SK-N-SH (cell line): Measurements from ENCODE around the gene ALB. TPM values are rescaled to one million over a fixed set of nuclear protein-coding genes. Genes with fewer than 3 reads are reported as not detected.

ENCODE experiments used
- CTCF ChIA-PET: fragments of 300-600, 350-600 bp; formaldehyde crosslinking; extraction: SDS; loops from one replicate; lab custom pipeline; 2021; lab: Yijun Ruan, JAX
- POLR2A ChIA-PET: fragments of 350-600 bp; sonication (Branson Sonifier 250); formaldehyde crosslinking; extraction: SDS; loops from one replicate; lab custom pipeline; 2020; ENCODE audit warnings: antibody characterized with exemption, inconsistent platforms; lab: Yijun Ruan, JAX
- DNase-seq: peaks from one replicate; pipeline ENCODE4 v3.0.0; 2012
- H2AFZ ChIP-seq: fragments of 200-600 bp; sonication (generic); 2 replicates; pipeline ENCODE4 v1.8.1; 2016; ENCODE audit warnings: antibody characterized with exemption, mild to moderate bottlenecking, low read depth
- H3F3A ChIP-seq: fragments of 200-600 bp; sonication (generic); replicated peaks from 2 replicates; pipeline ENCODE3; 2016; ENCODE audit warnings: antibody characterized with exemption, mild to moderate bottlenecking; ENCODE audit not compliant: insufficient read depth
- H3K27ac ChIP-seq, 2 experiments: fragments of 200-500 bp in 1 of 2; fragments of 200-600 bp in 1 of 2; sonication (Bioruptor generic) in 1 of 2; sonication (generic), shearing (Covaris generic) in 1 of 2; 2 replicates each; pipeline versions ENCODE4 v1.5.1 to v1.6.1; 2014 to 2016; ENCODE audit warnings: low read depth in 2 of 2, inconsistent platforms in 1 of 2, low read length in 1 of 2, mild to moderate bottlenecking in 1 of 2, mixed read lengths in 1 of 2
- H3K27me3 ChIP-seq: fragments of 200-600 bp; sonication (generic), shearing (Covaris generic); 2 replicates; pipeline ENCODE4 v1.6.1; 2016; ENCODE audit warnings: mixed run types; ENCODE audit not compliant: insufficient read depth
- H3K36me3 ChIP-seq, 2 experiments: fragments of 200-500 bp in 1 of 2; fragments of 200-600 bp in 1 of 2; sonication (Bioruptor generic) in 1 of 2; sonication (generic) in 1 of 2; replicated peaks in 1 of 2; 2 replicates each; pipeline versions ENCODE3 to v1.5.1; 2014 to 2016; ENCODE audit warnings: low read length in 1 of 2, mild to moderate bottlenecking in 1 of 2; ENCODE audit not compliant: insufficient read depth in 2 of 2, control insufficient read depth in 1 of 2
- H3K4me1 ChIP-seq, 2 experiments: fragments of 200-500 bp in 1 of 2; fragments of 200-600 bp in 1 of 2; sonication (Bioruptor generic) in 1 of 2; sonication (generic), shearing (Covaris generic) in 1 of 2; 2 replicates each; pipeline versions ENCODE4 v1.5.1 to v1.6.1; 2014 to 2016; ENCODE audit warnings: low read depth in 1 of 2, low read length in 1 of 2, mixed run types in 1 of 2; ENCODE audit not compliant: insufficient read depth in 2 of 2, control insufficient read depth in 1 of 2
- H3K4me2 ChIP-seq: fragments of 200-600 bp; sonication (generic), shearing (Covaris generic); 2 replicates; pipeline ENCODE4 v1.6.1; 2017; ENCODE audit warnings: mixed run types
- H3K4me3 ChIP-seq, 2 experiments: fragments of 200-500 bp in 1 of 2; fragments of 200-600 bp in 1 of 2; sonication (Bioruptor generic) in 1 of 2; sonication (generic), shearing (Covaris generic) in 1 of 2; 2 replicates each; pipeline versions ENCODE4 v1.5.1 to v1.8.1; 2014 to 2016; ENCODE audit warnings: low read depth in 2 of 2, inconsistent platforms in 1 of 2, low read length in 1 of 2, mild to moderate bottlenecking in 1 of 2, mixed read lengths in 1 of 2, moderate library complexity in 1 of 2
- H3K79me2 ChIP-seq: fragments of 200-600 bp; sonication (generic); 2 replicates; pipeline ENCODE4 v1.8.1; 2017; ENCODE audit warnings: mild to moderate bottlenecking; ENCODE audit not compliant: insufficient read depth
- H3K9ac ChIP-seq: fragments of 200-600 bp; sonication (generic); 2 replicates; pipeline ENCODE4 v1.6.1; 2017; ENCODE audit warnings: mixed run types
- H3K9me2 ChIP-seq: fragments of 200-600 bp; sonication (generic); 2 replicates; pipeline ENCODE4 v1.6.1; 2017; ENCODE audit warnings: mixed run types
- H3K9me3 ChIP-seq: fragments of 200-600 bp; sonication (generic); 2 replicates; pipeline ENCODE4 v1.6.1; 2017; ENCODE audit warnings: mixed run types, mild to moderate bottlenecking, moderate library complexity
- H4K20me1 ChIP-seq: fragments of 200-600 bp; sonication (generic); 2 replicates; pipeline ENCODE4 v1.6.1; 2017; ENCODE audit warnings: mild to moderate bottlenecking, mixed run types; ENCODE audit not compliant: insufficient read depth
- CHD2 ChIP-seq: fragments of 150-350 bp; IDR thresholded peaks from 2 replicates; pipeline ENCODE4 v1.6.1; 2018; ENCODE audit warnings: low read length; ENCODE audit not compliant: partially characterized antibody
- EP300 ChIP-seq, 2 experiments: IDR thresholded peaks; 2 replicates each; pipeline versions ENCODE4 v1.4.0 to v1.6.1; 2012; ENCODE audit warnings: borderline replicate concordance in 1 of 2, low read depth in 1 of 2, low read length in 1 of 2
- FOSL2 ChIP-seq: IDR thresholded peaks from 2 replicates; pipeline ENCODE4 v1.4.0; 2012; ENCODE audit warnings: low read depth, mild to moderate bottlenecking, moderate library complexity, borderline replicate concordance
- FOXJ3 ChIP-seq: sonication (generic); formaldehyde crosslinking; IDR thresholded peaks from 2 replicates; pipeline ENCODE4 v1.5.1; 2020; ENCODE audit warnings: mild to moderate bottlenecking, missing genetic modification reagents
- FOXM1 ChIP-seq: IDR thresholded peaks from 2 replicates; pipeline ENCODE4 v1.4.0; 2012; ENCODE audit warnings: low read depth, mild to moderate bottlenecking
- GATA2 ChIP-seq: sonication (generic); formaldehyde crosslinking; IDR thresholded peaks from 2 replicates; pipeline ENCODE4 v1.5.0; 2020; ENCODE audit warnings: mild to moderate bottlenecking, missing genetic modification reagents
- NFIC ChIP-seq: IDR thresholded peaks from 2 replicates; pipeline ENCODE4 v1.4.0; 2012; ENCODE audit warnings: borderline replicate concordance
- POLR2AphosphoS5 ChIP-seq: IDR thresholded peaks from 2 replicates; pipeline ENCODE4 v1.6.1; 2012; ENCODE audit warnings: low read depth, low read length
- RAD21 ChIP-seq: IDR thresholded peaks from 2 replicates; pipeline ENCODE4 v1.6.1; 2012; ENCODE audit warnings: mild to moderate bottlenecking, low read length
- RCOR1 ChIP-seq: fragments of 150-350 bp; IDR thresholded peaks from 2 replicates; pipeline ENCODE4 v1.6.1; 2017; ENCODE audit warnings: antibody characterized with exemption, low read length
- RFX5 ChIP-seq: IDR thresholded peaks from 2 replicates; pipeline ENCODE4 v1.6.1; 2012; ENCODE audit warnings: mild to moderate bottlenecking, improper control_type of control experiment, low read length
- RXRA ChIP-seq: IDR thresholded peaks from 2 replicates; pipeline ENCODE4 v1.4.0; 2012; ENCODE audit warnings: low read depth, mild to moderate bottlenecking, borderline replicate concordance
- SIN3A ChIP-seq: IDR thresholded peaks from 2 replicates; pipeline ENCODE4 v1.6.1; 2012; ENCODE audit warnings: low read depth, mild to moderate bottlenecking, low read length, moderate library complexity, borderline replicate concordance
- TCF12 ChIP-seq: IDR thresholded peaks from 2 replicates; pipeline ENCODE4 v1.4.0; 2012
- WGBS: methylation state at CpG from one replicate; pipeline ENCODE4 v1.1.6; 2017; ENCODE audit warnings: low lambda C conversion rate; 5-methylcytosine and 5-hydroxymethylcytosine counted together
- polyA plus RNA-seq, 3 experiments: library from polyadenylated mRNA; depleted of rRNA; stranded (reverse); fragments of >200 nt; gene quantifications; 2 replicates each; pipeline ENCODE4 v1.2.3, GENCODE V29; 2012
- TF ChIP-seq, protein P1 (sequence below): fragments of 200-600 bp; sonication (generic); IDR thresholded peaks from 2 replicates; pipeline ENCODE4 v1.6.1; 2017; ENCODE audit warnings: antibody characterized with exemption, mild to moderate bottlenecking, moderate library complexity
- TF ChIP-seq, protein P2 (sequence below): IDR thresholded peaks from 2 replicates; pipeline ENCODE4 v1.6.1; 2012; ENCODE audit warnings: mild to moderate bottlenecking, low read depth, low read length, moderate library complexity
- TF ChIP-seq, protein P3 (sequence below): IDR thresholded peaks from 2 replicates; pipeline ENCODE4 v1.4.0; 2012; ENCODE audit warnings: low read depth, borderline replicate concordance

ALB gene
- polyA plus RNA-seq, 1 of the 3 experiments (the other 2 are of a cell fraction): not detected

DNA sequence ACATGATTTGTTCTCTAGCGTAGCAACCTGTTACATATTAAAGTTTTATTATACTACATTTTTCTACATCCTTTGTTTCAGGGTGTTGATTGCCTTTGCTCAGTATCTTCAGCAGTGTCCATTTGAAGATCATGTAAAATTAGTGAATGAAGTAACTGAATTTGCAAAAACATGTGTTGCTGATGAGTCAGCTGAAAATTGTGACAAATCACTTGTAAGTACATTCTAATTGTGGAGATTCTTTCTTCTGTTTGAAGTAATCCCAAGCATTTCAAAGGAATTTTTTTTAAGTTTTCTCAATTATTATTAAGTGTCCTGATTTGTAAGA, 2.4 kb downstream of the ALB start:
- H3K27me3 ChIP-seq: peaks cover 10% of the 10 kb centered on the region; the same call in 1 of the 2 replicates
- H3K9me2 ChIP-seq: no peaks in the 10 kb centered on the region
- H3K4me3 ChIP-seq: no peak overlapping the region
- H2AFZ ChIP-seq: no peak overlapping the region
- H3K36me3 ChIP-seq: no peaks in the 10 kb centered on the region
- H3K4me1 ChIP-seq: no peaks in the 10 kb centered on the region
- WGBS: 96% methylated on average over 1 of the region's 1 CpG
- no peak for TF ChIP-seq GATA2
- no peak for TF ChIP-seq RXRA
- TF ChIP-seq RFX5: no peak
- TF ChIP-seq, protein P1, sequence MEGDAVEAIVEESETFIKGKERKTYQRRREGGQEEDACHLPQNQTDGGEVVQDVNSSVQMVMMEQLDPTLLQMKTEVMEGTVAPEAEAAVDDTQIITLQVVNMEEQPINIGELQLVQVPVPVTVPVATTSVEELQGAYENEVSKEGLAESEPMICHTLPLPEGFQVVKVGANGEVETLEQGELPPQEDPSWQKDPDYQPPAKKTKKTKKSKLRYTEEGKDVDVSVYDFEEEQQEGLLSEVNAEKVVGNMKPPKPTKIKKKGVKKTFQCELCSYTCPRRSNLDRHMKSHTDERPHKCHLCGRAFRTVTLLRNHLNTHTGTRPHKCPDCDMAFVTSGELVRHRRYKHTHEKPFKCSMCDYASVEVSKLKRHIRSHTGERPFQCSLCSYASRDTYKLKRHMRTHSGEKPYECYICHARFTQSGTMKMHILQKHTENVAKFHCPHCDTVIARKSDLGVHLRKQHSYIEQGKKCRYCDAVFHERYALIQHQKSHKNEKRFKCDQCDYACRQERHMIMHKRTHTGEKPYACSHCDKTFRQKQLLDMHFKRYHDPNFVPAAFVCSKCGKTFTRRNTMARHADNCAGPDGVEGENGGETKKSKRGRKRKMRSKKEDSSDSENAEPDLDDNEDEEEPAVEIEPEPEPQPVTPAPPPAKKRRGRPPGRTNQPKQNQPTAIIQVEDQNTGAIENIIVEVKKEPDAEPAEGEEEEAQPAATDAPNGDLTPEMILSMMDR: no peak
- no peak for TF ChIP-seq RCOR1
- H3K9ac ChIP-seq: no peak overlapping the region
- ChIA-PET CTCF (no interaction called here), POLR2A (no interaction called here)
- no peaks in the 10 kb centered on the region for H3K79me2 ChIP-seq
- H4K20me1 ChIP-seq: no peaks in the 10 kb centered on the region
- no peak for DNase-seq
- no peak overlapping the region for H3K27ac ChIP-seq
- no peaks in the 10 kb centered on the region for H3K9me3 ChIP-seq
- H3F3A ChIP-seq: no peaks in the 10 kb centered on the region
- H3K4me2 ChIP-seq: no peak overlapping the region

DNA sequence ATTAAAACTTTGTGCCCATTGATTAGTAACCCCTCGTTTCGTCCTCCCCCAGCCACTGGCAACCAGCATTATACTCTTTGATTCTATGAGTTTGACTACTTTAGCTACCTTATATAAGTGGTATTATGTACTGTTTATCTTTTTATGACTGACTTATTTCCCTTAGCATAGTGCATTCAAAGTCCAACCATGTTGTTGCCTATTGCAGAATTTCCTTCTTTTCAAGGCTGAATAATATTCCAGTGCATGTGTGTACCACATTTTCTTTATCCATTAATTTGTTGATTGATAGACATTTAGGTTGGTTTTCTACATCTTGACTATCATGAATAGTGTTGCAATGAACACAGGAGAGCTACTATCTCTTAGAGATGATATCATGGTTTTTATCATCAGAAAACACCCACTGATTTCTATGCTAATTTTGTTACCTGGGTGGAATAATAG, 3.2 kb downstream of the ALB start:
- CTCF ChIA-PET: no interaction called here
- WGBS: 4% methylated on average over 2 of the region's 2 CpGs
- Histone ChIP-seq H3K9me2 (no peaks in the 10 kb centered on the region), H3K9me3 (no peaks in the 10 kb centered on the region), H3K4me2 (no peak overlapping the region), H3K27me3 (peaks cover 14% of the 10 kb centered on the region; the same call in 1 of the 2 replicates), H3K36me3 (no peaks in the 10 kb centered on the region), H2AFZ (no peak overlapping the region), H3K79me2 (no peaks in the 10 kb centered on the region), H4K20me1 (no peaks in the 10 kb centered on the region), H3K27ac (no peak overlapping the region), H3F3A (no peaks in the 10 kb centered on the region), H3K4me1 (no peaks in the 10 kb centered on the region), H3K4me3 (no peak overlapping the region), H3K9ac (no peak overlapping the region)
- POLR2A ChIA-PET: interaction anchor here (0.6 kb wide), 1 partner anchor 129 kb away, joined by 6 read pairs; no protein-coding TSS in a partner anchor
- TF ChIP-seq POLR2AphosphoS5 (no peak), NFIC (no peak), EP300 (IDR thresholded peaks at IDR 0.05; ENCODE audit: borderline replicate concordance in 1 of 2, low read depth in 1 of 2, low read length in 1 of 2) (no peak), FOXM1 (no peak), TCF12 (no peak), CHD2 (no peak), RFX5 (no peak), FOSL2 (no peak), RAD21 (no peak), FOXJ3 (CRISPR knock-in tag) (no peak), SIN3A (no peak)
- TF ChIP-seq, protein P2, sequence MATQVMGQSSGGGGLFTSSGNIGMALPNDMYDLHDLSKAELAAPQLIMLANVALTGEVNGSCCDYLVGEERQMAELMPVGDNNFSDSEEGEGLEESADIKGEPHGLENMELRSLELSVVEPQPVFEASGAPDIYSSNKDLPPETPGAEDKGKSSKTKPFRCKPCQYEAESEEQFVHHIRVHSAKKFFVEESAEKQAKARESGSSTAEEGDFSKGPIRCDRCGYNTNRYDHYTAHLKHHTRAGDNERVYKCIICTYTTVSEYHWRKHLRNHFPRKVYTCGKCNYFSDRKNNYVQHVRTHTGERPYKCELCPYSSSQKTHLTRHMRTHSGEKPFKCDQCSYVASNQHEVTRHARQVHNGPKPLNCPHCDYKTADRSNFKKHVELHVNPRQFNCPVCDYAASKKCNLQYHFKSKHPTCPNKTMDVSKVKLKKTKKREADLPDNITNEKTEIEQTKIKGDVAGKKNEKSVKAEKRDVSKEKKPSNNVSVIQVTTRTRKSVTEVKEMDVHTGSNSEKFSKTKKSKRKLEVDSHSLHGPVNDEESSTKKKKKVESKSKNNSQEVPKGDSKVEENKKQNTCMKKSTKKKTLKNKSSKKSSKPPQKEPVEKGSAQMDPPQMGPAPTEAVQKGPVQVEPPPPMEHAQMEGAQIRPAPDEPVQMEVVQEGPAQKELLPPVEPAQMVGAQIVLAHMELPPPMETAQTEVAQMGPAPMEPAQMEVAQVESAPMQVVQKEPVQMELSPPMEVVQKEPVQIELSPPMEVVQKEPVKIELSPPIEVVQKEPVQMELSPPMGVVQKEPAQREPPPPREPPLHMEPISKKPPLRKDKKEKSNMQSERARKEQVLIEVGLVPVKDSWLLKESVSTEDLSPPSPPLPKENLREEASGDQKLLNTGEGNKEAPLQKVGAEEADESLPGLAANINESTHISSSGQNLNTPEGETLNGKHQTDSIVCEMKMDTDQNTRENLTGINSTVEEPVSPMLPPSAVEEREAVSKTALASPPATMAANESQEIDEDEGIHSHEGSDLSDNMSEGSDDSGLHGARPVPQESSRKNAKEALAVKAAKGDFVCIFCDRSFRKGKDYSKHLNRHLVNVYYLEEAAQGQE: no peak
- TF ChIP-seq, protein P3, sequence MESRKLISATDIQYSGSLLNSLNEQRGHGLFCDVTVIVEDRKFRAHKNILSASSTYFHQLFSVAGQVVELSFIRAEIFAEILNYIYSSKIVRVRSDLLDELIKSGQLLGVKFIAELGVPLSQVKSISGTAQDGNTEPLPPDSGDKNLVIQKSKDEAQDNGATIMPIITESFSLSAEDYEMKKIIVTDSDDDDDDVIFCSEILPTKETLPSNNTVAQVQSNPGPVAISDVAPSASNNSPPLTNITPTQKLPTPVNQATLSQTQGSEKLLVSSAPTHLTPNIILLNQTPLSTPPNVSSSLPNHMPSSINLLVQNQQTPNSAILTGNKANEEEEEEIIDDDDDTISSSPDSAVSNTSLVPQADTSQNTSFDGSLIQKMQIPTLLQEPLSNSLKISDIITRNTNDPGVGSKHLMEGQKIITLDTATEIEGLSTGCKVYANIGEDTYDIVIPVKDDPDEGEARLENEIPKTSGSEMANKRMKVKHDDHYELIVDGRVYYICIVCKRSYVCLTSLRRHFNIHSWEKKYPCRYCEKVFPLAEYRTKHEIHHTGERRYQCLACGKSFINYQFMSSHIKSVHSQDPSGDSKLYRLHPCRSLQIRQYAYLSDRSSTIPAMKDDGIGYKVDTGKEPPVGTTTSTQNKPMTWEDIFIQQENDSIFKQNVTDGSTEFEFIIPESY: no peak
- DNase-seq: no peak
